AG04450 (cell line): Measurements from ENCODE around the gene VPS39. TPM values are rescaled to one million over a fixed set of nuclear protein-coding genes. Genes with fewer than 3 reads are reported as not detected.
A peak's percentile ranks its signal among the peaks of the same experiment; 100 is the strongest.

Experiments used
- CTCF ChIA-PET: fragments of 300-600, 350-600 bp; formaldehyde crosslinking; extraction: SDS; loops from one replicate; lab custom pipeline; 2022; ENCODE audit warnings: antibody characterized with exemption, inconsistent platforms; lab: Charles Lee
- POLR2A ChIA-PET: fragments of 350-600 bp; formaldehyde crosslinking; extraction: SDS; loops from one replicate; lab custom pipeline; 2021; ENCODE audit warnings: antibody characterized with exemption, inconsistent platforms; lab: Yijun Ruan, JAX
- DNase-seq: peaks from one replicate; pipeline ENCODE4 v3.0.0-alpha.2; 2011; ENCODE audit warnings: low read depth, low spot score
- H3K27ac ChIP-seq: one replicate; pipeline ENCODE4 v1.5.1; 2012; ENCODE audit warnings: low read depth, low read length, control low read depth
- H3K27me3 ChIP-seq: one replicate; pipeline ENCODE4 v1.6.0; 2012; ENCODE audit warnings: low read length; ENCODE audit not compliant: control insufficient read depth, insufficient read depth
- H3K4me3 ChIP-seq: 2 replicates; pipeline ENCODE4 v1.5.1; 2011; ENCODE audit warnings: mild to moderate bottlenecking, low read depth, low read length, control low read depth
- H3K9me3 ChIP-seq: 2 replicates; pipeline ENCODE4 v1.5.1; 2012; ENCODE audit warnings: low read length; ENCODE audit not compliant: control insufficient read depth, insufficient read depth
- polyA plus RNA-seq: library from polyadenylated mRNA; depleted of rRNA; stranded (reverse); fragments of >200 nt; gene quantifications from 2 replicates; pipeline ENCODE4 v1.2.3, GENCODE V29; 2011
- TF ChIP-seq, protein P1 (sequence below): IDR thresholded peaks from 2 replicates; pipeline ENCODE4 v1.5.1; 2011; ENCODE audit warnings: low read depth, low read length, control low read depth, inconsistent platforms

VPS39 gene
- polyA plus RNA-seq, 1 experiment = 69.0 TPM

DNA sequence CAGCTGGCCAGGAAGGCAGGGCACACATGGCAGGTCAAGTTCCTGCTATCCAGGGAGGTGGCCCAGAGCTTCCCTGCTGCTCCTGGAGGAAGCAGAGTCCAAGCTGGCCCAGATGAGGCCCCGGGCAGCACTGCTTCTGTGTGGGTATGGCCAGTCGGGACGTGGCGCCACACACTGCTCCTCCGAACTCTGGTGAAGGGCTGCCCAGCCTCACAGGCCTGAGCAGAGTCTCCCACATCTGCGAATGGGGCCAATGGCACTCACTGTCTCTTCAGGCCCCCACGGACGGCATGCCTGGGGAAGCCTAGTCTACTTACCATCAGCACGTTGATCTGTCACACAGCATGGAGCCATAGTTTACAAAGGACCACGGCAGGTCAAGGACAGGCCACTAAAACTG, 49.2 kb downstream of the VPS39 start:
- ChIA-PET POLR2A (no interaction called here), CTCF (interaction anchor here (1.6 kb wide), 1 partner anchor 21 kb away, joined by 4 read pairs; no protein-coding TSS in a partner anchor)

DNA sequence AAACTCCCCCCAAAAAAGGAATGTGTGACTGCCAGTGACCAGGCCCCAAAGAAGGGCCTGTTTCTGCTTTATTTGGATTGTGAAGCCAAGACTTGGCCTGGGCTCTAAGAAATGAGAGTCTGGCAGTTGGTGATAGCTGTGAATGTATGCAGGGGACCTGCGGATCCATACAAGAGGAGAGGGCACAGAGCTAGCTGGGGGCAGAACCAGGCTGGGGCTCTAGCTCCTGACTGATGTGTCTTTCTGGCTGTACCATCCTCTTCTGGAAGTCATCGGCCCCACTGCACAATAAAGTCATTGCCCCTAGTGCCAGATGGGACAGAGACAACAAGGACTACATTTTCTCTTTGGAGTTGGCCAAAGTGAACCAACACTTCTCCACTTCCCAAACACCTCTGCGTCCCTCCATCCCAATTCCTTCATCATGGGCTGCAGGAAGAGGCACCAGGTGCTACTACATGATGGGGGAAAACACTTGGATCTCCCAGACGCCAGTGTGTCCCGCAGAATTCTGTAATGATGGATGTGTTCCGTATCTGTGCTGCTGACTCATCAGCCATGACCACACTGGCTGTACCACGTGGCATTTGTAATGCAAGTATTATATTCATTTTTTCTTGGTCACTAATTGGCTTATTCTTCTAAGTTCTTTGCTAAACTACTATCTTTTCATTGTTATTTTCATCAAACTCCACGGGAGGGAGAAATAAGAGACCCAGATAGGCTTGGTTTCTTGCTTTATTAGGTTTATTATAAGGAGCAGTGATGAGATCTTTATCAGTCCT, 49.9 kb downstream of the VPS39 start:
- Histone ChIP-seq H3K27ac (no peak overlapping the region), H3K9me3 (no peaks in the 10 kb centered on the region; the same call in 1 of the 2 replicates), H3K27me3 (no peaks in the 10 kb centered on the region), H3K4me3 (no peak overlapping the region)
- DNase-seq = peak; percentile 29
- ChIA-PET POLR2A (no interaction called here), CTCF (no interaction called here)
- TF ChIP-seq, protein P1, sequence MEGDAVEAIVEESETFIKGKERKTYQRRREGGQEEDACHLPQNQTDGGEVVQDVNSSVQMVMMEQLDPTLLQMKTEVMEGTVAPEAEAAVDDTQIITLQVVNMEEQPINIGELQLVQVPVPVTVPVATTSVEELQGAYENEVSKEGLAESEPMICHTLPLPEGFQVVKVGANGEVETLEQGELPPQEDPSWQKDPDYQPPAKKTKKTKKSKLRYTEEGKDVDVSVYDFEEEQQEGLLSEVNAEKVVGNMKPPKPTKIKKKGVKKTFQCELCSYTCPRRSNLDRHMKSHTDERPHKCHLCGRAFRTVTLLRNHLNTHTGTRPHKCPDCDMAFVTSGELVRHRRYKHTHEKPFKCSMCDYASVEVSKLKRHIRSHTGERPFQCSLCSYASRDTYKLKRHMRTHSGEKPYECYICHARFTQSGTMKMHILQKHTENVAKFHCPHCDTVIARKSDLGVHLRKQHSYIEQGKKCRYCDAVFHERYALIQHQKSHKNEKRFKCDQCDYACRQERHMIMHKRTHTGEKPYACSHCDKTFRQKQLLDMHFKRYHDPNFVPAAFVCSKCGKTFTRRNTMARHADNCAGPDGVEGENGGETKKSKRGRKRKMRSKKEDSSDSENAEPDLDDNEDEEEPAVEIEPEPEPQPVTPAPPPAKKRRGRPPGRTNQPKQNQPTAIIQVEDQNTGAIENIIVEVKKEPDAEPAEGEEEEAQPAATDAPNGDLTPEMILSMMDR = no peak

More for the DNA sequence above, 49.2 kb downstream of the VPS39 start:
- no peak for DNase-seq
- H3K9me3 ChIP-seq = no peaks in the 10 kb centered on the region; the same call in 1 of the 2 replicates
- H3K27ac ChIP-seq = no peak overlapping the region
- no peaks in the 10 kb centered on the region for H3K27me3 ChIP-seq
- TF ChIP-seq, protein P1 = no peak
- no peak overlapping the region for H3K4me3 ChIP-seq

DNA sequence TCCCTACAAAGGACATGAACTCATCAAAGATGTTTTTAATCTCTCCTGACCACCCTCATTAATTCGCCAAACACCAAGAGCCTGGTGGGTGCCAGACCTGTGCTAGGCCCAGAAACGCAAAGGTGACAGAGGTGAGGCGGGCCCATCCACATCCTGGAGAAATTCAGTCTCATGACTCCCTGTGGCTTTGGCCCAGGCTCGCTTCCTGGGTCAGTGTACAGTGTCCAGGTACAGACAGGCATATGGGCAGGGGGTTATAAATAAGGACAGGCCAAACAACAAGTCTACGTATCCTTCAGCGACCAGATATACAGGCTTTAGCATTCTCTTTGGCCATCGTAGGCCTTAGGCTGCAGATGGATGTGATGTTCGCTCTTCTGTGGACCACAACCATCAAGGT, 50.7 kb downstream of the VPS39 start:
- TF ChIP-seq, protein P1 = no peak
- ChIA-PET POLR2A (no interaction called here), CTCF (no interaction called here)
- Histone ChIP-seq H3K4me3 (no peak overlapping the region), H3K27ac (no peak overlapping the region), H3K9me3 (no peaks in the 10 kb centered on the region; the same call in 1 of the 2 replicates), H3K27me3 (peaks cover 2% of the 10 kb centered on the region)
- DNase-seq = no peak

DNA sequence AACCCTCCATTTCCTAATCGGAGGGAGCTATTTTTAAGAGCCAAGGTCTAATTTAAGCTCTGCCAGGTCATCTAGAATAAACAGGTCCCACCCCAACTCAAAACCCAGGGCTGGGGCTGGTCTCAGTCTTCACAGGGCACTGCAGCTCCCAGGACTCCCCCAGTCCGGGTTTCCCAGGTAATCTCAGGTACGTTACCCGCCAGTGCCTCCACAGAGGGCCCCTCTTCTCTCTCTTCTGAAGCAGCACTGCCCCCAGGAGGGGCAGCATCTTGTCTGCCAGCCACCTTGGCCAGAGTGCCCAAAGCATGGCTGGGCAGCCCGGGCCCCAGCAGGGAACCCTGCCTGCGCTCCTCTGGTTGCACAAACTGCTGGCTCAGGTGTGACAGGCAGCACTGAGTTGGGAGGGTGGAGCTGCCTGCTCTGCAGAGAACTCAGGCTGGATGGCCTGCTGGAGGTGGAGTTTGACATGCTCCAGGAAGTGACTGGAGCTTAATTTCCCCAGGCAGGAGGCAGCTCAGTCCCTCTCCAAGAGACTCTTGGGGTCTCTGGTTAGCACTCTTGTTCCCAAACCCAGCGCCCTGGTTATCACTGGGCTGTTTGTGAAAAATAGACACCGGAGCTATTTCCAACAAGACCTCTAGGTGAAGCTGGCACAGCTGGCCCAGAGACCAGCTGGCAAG, 51.7 kb downstream of the VPS39 start, which contains the start of gene PLA2G4F:
TSS of gene PLA2G4F (minus strand) at position 394 of the 680 bp plus-strand sequence. CDS start at position 307, 87 bp downstream.
- no peaks in the 10 kb centered on the region; the same call in 1 of the 2 replicates for H3K9me3 ChIP-seq
- ChIA-PET POLR2A (no interaction called here), CTCF (interaction anchor here (0.9 kb wide), 1 partner anchor 17 kb away, joined by 3 read pairs; no protein-coding TSS in a partner anchor)
- H3K4me3 ChIP-seq = no peak within 1 kb of the TSS
- H3K27ac ChIP-seq = no peak within 1 kb of the TSS
- DNase-seq = no peak
- peaks cover 2% of the 10 kb centered on the region for H3K27me3 ChIP-seq
- TF ChIP-seq, protein P1 = no peak
